Upper lobe of left lung (tissue), 4 donors: ENCODE measurements around the gene VPS26B.
A peak's percentile ranks its signal among the peaks of the same experiment; 100 is the strongest.

Source experiments
- POLR2A ChIP-seq, 4 donors: fragments of 450-650 bp; IDR thresholded peaks; one replicate each; pipeline ENCODE4 v1.5.1; 2016 to 2017; ENCODE audit warnings: antibody characterized with exemption in 4 of 4, mild to moderate bottlenecking in 2 of 4
- POLR2AphosphoS5 ChIP-seq, 2 donors: sonication (generic); formaldehyde crosslinking; IDR thresholded peaks; one replicate each; pipeline ENCODE4 v1.5.1; 2017; ENCODE audit warnings: antibody characterized with exemption in 2 of 2
- TF ChIP-seq, protein P1 (sequence below), 6 experiments: fragments of 450-650 bp in 4 of 6; fragments of 200-600 bp in 2 of 6; sonication (generic) in 2 of 6; IDR thresholded peaks; one replicate each; pipeline ENCODE4 v1.5.1; 2016 to 2019; ENCODE audit warnings: antibody characterized with exemption in 6 of 6

DNA sequence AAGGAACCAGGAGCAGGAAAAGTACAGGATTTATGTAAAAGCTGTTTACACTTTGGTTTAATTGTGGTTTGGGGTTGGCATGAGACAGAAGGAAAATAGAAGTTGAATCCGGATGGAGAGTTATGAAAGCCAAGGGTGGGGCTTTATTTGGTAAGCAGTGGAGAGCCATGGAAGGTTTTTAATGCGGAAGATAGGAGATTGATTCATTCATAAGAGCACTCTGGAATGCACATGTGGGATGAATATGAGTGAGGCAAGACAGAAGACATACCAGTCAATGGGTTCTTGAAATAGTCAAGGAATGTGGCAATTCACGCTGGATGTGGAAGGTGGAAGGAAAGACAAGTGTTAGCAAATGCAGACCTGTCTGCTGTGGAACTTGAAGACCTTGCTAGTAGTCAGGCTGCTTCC, 42.4 kb downstream of the VPS26B start:
- TF ChIP-seq POLR2AphosphoS5 (IDR thresholded peaks at IDR 0.05) (peak in 1 of 2 donors; percentile 46), POLR2A (IDR thresholded peaks at IDR 0.05) (no peak)
- TF ChIP-seq, protein P1, sequence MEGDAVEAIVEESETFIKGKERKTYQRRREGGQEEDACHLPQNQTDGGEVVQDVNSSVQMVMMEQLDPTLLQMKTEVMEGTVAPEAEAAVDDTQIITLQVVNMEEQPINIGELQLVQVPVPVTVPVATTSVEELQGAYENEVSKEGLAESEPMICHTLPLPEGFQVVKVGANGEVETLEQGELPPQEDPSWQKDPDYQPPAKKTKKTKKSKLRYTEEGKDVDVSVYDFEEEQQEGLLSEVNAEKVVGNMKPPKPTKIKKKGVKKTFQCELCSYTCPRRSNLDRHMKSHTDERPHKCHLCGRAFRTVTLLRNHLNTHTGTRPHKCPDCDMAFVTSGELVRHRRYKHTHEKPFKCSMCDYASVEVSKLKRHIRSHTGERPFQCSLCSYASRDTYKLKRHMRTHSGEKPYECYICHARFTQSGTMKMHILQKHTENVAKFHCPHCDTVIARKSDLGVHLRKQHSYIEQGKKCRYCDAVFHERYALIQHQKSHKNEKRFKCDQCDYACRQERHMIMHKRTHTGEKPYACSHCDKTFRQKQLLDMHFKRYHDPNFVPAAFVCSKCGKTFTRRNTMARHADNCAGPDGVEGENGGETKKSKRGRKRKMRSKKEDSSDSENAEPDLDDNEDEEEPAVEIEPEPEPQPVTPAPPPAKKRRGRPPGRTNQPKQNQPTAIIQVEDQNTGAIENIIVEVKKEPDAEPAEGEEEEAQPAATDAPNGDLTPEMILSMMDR (IDR thresholded peaks at IDR 0.05) = no peak
